Measurements from ENCODE around the gene ZNF444.

The ZNF444 gene

DNA sequence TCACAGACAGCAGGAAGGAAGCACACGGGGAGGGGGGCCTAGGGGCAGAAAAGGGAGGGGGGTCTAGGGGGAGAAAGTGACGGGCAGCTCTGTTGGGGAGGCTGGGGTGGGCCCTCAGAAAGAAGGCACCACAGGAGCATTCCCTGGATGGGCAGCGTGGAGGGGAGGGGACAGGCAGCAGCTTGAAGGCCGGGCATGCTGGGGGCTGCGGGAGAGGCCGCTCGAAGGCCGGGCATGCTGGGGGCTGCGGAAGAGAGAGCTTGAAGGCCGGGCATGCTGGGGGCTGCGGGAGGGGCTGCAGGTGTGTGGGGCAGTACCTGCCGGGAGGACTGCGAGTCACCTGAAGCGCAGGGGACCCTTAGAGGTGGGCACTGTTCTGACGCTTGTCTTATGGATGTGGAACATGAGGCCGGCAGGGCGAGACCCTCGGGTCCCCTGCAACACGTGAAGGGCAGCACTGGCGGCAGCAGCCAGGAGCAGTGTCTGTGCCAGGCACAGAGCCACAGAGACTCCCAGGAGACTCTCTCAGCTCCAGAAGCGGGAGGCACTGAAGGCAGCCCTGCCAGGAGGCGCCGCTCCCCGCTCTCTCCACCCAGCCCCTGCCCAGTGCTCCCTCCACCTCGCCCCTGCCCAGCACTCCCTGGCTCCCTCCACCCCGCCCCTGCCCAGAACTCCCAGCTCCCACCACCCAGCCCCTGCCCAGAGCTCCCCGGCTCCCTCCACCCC, 33.3 kb upstream of the ZNF444 start:
- DNase-seq = no peak

DNA sequence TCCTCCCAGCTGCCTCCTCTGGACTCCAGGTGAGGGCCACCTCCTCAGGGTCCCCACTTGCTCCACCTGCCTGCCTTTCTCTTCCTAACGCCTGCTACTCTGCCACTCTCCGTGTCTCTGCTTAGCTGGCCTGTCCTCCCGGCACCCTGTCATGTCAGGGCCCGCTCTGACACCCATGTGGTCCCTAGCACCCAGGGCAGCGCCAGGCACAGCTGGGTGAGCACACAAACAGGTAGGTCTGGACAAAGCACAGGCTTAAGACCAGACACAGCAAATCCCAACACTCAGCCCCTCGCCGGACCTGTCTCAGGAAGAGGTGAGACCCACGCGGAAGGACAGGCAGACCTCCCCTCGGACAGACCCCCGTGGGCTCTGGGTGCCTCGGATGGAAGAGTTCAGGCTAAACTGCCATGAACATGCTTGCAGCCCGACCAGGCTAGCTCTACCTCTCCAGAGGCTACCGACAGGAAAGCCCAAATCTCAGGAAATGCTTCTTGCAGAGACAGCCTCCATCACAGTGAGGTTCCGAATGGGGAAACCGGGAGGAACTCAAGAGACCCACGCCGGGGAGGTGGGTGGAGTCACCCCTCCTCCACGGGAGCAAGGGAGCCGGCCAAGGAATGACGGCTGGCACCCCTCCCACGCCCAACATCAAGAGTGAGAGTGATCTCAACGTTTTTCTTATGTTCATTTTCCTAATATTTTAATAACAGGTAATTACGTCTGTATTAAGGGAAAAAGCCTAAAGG, 32.5 kb upstream of the ZNF444 start:
- no peak for DNase-seq

DNA sequence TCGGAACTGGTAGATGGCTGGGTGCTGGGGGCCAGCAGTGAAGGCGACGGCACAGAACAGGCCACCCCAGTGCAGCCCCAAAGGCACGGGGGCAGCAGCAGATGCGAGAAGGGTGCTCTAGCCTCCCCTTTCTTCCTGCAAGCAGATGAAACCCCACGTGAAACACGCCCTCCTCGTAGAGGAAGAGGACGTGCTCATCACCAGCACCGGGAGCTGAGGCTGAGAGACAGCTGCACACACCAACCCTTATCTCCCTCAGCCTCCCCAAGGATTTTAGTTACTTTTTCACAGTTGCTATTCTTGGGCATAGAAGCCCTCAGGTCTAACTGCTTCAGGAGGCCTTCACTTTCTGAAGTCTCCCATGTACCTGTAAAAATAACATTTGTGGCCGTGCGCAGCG, 31.9 kb upstream of the ZNF444 start:
- no peak for DNase-seq

DNA sequence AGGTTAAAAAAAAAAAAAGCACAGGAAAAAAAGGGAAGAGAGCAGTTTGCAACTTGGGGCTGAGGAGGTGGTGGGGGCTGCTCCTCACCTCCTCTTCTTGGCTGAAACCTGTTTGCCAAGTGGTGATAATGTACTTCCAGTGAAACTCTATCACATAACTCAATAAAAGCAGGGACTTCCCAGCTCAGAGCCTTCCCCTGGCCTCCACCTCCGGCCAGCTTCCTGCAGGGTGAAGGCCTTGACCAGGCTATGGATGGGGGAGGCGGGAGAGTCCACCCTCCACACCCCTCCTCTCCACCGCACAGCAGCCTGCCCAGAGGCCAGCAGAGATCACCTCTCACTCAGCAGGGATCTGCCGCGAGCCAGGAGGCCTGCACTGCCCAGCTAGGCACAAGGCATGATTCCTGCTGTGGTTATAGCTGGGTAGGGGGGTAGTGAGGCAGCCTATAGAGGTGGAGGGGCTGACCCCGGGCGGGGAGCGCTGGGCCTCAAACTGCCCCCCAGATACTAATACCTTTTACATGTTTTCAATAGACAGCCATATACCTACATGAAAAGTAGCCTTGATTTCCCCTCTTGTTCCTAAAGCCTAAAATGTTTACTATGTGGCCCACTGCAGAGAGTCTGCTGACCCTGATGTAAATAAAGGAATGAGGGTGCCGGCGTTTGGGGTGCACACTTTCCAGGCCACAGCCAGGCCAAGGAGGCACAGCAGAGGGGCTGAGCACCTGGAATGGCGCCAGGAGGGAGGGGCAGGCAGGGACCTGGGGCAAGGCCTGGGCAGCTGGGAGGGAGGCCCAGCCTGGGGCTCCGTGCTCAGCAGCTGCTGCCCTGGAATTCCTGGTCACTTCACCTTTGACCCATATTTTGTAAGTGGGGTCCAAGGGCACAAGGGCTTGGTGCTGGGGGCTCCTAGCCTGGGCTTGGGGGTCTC, 30.3 kb upstream of the ZNF444 start:
- DNase-seq = no peak

DNA sequence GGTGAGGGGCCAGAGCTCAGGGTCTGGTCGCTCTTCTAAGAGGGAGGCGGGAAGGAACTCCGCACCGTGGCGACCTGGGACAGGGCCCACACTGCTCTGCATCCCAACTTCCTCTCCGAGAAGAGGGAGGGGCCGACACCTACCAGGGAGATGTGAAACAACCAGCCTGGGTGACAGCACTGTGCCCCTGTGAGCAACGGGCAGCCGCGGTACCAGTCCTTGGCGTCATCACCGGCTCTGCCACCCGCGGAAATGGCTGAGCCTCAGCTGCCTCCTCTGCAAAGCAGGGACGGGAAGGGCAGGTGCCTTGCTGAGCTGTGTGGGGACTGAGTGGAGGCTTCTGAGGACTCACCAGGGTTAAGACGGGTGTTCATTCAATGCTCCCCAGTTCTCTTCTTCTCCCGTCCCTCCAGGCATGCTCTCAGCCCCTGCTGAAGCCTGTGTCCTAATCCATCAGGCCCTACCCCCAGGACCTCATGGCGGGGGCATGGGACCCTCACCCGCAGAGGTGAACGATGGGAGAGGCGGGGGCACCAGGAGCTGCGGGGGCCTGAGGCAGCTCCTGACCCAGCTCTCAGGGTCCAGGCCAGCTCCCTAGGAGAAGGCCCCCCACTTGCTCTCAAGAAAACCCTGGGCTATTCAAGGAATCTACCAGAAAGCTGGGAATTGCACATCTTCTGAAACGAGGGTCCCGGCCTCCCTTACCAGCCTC, 29.3 kb upstream of the ZNF444 start:
- peak; percentile 24 for DNase-seq

DNA sequence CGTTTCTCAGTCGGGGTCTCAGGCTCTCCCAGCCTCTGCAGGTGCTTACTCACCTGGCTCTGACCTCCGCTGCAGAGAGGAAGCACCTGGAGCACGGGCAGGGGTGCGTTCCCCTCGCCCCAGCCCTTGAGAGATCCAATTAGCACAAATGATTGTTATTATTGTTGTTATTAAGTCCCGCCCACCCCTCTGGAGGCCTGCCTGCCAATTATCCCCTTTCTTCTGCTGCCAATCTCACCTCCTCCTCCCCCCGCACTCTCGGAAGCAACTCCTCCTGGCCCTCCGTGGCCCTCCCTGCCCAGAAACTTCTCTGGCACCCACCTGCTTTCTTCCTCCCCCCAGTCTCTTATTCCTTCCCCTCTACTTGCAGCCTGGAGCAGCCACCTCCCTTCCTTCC, 28.8 kb upstream of the ZNF444 start:
- DNase-seq = no peak

DNA sequence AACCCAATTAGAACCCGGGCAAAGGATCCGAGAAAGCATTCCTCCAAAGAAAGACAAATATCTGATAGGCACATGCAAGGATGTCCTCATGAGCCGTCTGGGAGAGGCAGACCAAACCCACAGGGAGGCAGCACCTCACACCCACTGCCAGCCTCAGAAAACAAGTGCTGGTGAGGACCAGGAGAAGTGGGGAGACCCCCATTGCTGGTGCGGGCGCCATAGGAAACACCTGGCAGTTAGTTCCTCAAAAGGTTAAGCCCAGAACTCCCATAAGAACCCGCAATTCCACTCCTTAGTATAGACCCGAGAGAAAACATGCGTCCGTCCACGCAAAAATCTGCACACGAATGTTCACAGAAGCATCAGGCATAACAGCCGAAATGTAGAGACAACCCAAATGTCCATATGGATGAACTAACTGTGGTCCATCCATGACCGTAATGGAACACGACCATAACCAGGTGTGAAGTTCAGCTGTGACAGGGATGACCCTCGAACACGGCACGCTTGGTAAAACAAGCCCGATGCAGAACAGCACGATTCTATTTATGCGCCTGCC, 27.9 kb upstream of the ZNF444 start:
- DNase-seq = no peak

DNA sequence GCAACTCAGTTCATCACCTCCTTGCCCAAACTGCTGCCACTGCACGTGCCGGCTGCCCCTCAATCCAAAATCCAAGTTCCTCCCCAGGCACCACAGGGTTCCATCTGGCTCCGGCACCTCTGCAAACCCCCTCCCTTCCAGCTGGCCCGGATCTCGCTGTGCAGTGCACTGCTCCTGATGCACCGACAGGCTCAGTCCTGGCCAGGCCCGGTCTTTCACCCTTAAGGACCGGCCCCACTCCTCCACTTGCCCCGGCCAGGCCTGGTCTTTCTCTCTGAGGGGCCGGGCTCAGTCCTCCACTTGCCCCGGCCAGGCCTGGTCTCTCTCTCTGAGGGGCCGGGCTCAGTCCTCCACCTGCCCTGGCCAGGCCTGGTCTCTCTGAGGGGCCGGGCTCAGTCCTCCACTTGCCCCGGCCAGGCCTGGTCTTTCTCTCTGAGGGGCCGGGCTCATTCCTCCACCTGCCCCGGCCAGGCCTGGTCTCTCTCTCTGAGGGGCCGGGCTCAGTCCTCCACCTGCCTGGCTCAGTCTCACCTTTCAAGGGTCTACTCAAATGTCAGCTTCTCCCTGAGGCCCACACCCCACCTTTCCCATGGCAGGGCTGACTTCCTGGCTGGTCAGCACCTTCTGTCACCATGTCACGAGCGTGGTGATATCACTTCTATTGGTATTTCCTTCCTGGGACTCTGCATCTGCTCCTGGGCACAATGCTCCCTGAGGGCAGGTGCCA, 26.9 kb upstream of the ZNF444 start:
- DNase-seq = no peak

DNA sequence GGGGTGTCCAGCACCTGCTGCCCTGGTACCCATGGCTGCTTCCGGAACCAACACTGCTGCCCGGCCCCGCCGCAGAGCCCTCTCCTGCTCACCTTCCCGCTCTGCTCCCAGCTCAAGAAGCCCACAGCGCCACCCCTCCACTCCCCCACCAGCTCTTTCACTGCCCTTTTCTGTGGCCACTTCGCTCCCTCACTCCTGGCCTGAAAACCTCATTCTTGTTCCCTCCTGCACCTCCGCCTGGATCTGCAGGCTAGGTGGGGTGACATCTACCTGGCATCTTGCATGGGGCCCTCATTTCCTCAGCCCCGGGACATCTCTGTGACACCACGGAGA, 26.3 kb upstream of the ZNF444 start:
- DNase-seq = no peak

DNA sequence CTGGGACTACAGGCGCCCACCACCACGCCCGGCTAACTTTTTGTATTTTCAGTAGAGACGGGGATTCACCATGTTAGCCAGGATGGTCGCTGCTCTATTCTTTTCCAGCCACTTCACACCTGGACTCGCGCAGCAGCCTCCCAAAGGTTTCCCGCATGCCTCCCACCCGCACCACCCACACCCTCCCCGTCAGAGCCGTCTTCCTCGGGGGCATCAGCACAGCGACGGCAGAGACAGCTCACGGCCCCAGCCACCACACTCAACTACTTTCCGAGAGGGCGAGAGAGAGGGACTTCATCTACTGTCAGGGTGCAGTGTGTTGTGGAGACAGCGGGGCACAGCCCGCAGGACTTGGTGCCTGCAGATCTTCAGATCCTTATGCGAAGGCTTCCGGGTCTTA, 25.6 kb upstream of the ZNF444 start:
- DNase-seq = no peak

DNA sequence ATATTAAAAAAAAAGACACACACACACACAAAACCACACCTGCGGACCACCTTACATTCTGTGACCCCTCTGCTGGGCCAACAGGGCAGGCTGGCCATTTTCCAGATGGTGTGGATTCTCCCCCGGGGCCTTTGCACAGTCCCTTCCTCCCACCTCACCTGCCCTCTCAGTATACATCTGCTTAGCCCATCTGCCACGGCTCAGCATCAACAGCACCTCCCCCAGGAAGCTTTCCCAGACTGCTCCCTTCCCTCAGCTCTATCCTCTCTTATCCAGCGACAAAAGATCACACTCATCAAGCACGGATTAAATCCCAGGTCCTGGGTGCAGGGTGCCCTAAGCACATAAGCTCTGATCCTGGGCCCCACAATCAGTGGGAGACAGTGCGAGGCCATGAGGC, 24.5 kb upstream of the ZNF444 start:
- no peak for DNase-seq

DNA sequence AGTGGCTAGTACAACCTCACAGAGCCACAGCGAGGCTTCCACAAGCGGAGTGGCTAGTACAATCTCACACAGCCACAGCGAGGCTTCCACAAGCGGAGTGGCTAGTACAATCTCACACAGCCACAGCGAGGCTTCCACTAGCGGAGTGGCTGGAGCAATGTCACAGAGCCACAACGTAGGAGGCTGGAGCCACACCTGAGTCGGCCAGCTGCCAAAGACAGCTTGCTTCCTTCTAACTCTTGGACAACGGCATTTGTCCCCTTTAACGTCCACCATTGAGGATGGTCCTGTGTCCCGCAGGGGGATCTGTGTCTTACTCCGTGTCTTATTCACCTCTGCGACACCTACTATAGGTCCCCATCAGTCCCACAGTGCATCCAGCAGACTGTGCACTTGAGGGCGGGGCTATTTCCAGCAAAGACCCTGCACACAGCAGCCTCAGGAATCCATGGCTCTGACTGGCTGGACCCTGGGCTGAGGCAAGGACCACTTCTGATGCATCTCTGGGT, 23.7 kb upstream of the ZNF444 start:
- DNase-seq = no peak

DNA sequence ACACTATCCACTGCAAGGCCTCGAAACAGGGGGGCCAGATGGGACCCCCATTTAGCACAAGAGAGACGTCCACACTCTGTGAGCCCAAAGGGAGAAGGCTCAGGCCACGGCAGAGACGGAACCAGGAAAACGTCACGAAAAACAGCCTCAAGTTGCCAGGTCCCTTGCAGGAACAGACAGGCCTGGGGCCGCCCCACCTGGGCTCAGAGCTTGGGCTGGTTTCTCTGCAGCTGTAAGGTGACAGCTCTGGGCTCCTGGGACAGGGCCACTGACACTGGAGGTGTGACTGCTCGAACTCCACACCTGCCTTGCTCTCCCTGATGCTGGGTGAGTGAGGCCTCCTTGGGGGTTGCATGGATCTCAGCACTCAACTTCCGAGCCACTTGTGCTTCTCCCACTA, 23.2 kb upstream of the ZNF444 start:
- no peak for DNase-seq

DNA sequence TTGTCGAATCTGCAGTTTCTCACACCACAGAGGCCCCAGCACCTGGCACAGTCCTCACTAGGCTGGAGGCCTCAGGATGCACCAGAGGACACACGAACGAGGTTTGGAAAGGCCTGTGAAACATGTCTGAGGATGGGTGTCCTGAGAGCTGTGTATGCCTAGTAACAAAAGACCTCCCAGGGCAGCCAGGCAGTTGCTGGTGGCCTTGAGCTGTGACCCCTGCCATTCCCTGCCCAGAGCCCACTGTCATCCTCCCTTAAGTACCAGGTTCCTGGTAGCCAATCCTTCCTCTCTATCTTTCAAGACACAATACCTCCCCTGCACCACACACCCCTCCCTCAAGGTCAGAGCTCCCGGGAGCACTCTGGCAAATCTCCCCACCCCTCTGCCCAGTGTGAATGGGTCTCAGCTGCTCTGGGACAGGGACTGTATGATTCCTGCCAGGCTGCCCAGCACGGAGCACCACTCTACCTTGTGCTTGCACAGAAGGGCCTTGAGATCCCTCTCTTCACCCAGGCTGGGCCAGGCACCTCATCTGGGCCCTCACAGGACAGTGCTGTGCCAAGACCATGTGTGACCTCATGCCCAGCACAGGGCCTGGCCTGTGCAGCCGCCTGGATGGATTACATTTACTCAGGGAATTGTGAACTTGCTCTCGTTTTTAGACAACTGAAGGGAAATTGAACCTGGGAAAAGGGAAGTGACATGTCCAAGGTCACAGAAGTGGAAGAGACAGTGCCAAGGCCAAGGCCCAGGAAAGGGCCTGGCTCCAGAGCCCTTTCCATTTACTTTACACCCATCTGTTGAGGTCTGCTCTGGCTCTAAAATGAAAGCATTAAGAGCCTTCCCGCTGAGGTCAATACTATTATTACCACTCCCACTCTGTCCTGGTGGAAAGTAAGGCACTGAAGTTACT, 22.2 kb upstream of the ZNF444 start:
- no peak for DNase-seq

DNA sequence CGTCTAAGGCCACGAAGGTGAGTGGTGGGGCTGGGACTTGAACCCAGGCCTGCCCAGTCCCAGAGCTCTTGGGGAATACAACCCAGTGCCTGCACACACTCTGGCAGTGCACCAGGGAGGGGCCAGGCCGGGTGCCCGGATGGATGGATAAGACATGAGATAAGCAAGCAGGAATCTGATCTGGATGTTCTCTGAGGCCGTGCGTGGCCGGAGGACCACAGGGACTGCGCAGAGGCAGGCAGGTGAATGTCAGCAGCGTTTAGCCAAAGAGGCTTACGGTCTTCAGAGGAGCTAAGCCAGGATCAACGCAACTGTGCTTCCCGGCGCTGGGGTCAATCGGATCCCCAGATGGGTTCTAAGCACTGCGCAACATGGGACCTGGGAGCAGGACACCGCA, 21.5 kb upstream of the ZNF444 start:
- no peak for DNase-seq

DNA sequence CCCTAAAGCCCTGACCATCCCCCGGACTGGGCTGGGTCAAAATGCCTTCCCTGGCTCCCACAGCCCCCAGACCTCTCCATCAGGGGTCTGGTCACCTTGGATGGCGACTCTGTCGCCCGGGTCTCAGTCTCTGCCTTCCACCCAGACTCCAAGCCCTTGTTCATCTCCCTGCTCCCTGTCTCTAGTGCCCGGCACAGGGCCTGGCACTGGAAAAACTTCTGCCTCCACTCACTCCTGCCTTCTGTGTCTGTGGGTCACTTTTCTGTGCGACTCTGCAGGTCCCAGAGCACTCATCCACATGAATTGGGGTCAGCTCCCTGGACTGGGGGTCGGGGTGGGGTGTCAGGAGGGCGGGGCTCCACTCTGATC, 21.1 kb upstream of the ZNF444 start:
- DNase-seq = no peak

DNA sequence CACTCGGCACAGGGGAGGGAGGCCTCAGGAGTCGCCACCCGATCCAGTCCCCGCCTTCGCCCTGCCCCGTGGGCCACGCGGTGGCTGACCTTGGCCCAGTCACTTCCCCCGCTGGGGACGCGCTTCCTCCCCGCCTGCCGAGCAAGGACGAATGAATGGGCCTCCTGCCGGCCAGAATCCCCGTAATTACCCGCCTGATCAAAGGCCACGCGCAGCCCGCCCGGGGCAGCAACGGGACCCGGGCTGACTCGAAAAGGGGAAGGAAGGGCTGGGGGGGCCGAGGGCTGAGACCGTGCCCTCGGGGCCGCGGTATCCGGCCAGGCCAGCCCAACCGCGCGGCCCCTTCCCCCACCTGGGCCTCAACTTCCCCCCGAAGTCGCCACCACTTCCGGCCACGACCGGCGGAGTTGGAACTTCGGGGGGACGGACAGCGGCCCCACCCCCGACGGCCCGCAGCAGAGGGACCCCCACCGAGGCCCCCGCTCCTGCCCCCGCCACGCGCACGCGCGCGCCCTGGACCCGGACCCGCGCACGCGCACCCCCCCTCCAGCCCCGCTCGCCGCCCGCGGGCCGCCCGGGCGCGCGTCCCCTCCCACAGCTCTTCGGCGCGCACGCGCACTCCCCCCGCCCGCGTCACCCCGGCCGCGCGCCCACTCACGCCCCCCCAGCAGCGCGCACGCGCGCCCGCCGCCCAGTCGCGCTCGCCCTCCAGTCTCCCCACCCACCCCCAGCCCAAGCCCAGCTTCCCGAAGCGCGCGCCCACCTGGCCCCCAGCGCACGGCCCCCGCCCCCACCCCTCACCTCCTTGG, 20.5 kb upstream of the ZNF444 start:
- peak; percentile 24 for DNase-seq

DNA sequence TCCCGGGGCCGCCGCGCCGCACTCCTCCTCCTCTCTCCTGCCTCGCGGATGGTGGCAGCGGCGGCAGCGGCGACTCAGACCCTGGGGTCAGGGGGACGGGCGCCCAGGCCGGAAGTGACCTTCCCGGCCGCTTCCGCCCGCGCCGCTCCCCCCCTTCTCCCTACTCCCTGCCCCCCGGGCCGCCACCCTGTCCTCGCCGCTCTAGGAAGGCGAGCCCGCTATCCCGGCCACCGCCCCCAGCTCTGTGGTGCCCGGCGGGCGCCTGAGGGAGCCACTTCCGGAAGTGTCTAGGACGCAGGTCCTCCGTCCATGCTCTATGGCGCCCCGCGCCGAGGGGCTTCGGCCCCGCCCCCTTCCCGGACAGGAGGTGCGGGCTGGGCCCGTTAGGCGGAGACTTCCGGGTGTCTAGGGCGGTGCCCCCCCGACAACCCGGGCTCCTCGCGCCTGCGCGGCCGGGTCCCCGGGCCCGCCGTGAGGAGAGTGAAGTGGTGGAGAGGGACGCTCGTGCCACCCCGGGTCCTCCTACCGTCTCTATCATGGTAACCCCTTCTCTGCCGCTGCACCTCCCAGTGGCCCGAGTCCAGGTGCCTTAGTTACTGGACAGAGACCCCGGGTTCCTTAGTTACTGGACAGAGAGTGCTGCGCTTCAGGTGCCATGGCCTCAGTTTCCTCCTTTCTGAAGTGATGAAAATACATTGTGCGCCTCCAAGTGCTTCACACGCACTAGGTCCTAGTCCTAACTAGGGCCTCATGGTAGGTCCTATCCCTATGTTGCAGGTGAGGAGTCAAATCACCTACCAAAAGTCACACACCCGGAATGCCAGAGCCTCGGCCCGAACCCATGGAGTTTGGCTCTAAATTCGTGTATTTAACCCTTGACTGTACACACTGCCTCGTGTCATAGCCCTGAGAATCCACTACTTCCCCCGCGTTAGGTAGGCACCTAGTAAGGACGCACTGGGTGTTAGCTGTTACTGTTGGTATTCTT, 19.6 kb upstream of the ZNF444 start, which contains the start of gene ZNF787:
TSS of gene ZNF787 (minus strand) at position 116 of the 988 bp plus-strand sequence. CDS start 18,078 bp downstream, outside the sequence.
- peak; percentile 66 for DNase-seq
